ENCODE results near the gene ATE1. TPM values are rescaled to one million over a fixed set of nuclear protein-coding genes. Genes with fewer than 3 reads are reported as not detected.
"Not testable (repeated sequence)": the region's sequence is repeated elsewhere in the genome, so short reads cannot be mapped to it uniquely, and the experiment has no call there.

The ATE1 gene
- total and polyA plus RNA-seq, 5 donors: 15.1 to 55.8 (median 48.3) TPM

DNA sequence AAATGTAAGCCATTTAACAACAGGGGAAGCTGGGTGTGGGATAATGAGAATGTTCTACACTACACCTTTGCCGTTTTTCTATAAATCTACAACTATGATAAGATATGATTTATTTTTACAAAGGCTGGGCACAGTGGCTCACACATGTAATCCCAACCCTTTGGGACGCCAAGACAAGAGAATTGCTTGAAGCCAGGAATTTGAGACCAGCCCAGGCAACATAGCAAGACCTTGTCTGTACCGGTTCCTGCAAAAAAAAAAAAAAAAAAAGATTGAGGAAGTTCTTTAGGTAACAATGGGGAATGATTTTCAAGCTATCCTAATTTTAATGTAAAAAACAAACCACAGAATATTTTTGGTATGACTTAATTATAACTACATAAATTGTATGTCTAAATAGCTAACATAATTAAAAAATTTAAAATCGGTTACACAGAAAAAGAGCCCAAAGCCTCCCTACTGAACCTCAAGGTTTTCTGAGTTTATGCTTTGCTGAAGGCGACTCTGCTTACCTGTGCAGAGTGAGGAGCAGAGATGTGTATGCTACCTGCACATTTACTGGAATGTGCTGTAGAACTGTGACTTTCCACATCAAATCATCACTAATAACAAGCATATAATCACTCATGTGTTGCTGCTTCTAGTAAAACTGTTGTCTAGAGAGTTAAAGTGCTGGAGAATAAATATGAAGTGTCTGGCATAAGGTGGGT, 163.4 kb downstream of the ATE1 start:
- intact Hi-C loops (cut with DNase I): no loop called here

GRCh38 chr10:121757241-121757640, 170.6 kb downstream of the ATE1 start:
- H3K9me3 ChIP-seq (ENCODE audit: control insufficient read depth, low read length); ATAC-seq; DNase-seq; H3K4me1 ChIP-seq (ENCODE audit: control insufficient read depth, insufficient read depth, low read length); H3K27ac ChIP-seq (ENCODE audit: low read length); H3K27me3 ChIP-seq (ENCODE audit: control insufficient read depth, insufficient read depth); H3K4me3 ChIP-seq (ENCODE audit: low read length); intact Hi-C loops (cut with DNase I): not testable (repeated sequence)
- WGBS: 100% methylated on average over 1 of the region's 1 CpG

More for the DNA sequence above, 163.4 kb downstream of the ATE1 start:
- H3K4me1 ChIP-seq (ENCODE audit: control insufficient read depth, insufficient read depth, low read length): no peaks in the 10 kb centered on the region
- DNase-seq: no peak
- no peak overlapping the region for H3K4me3 ChIP-seq (ENCODE audit: low read length)
- no peaks in the 10 kb centered on the region for H3K27me3 ChIP-seq (ENCODE audit: control insufficient read depth, insufficient read depth)
- H3K9me3 ChIP-seq (ENCODE audit: control insufficient read depth, low read length): no peaks in the 10 kb centered on the region
- no peak for ATAC-seq
- H3K27ac ChIP-seq (ENCODE audit: low read length): no peak overlapping the region
- 85% methylated on average over 5 of the region's 5 CpGs for WGBS

- H3K4me3 ChIP-seq (ENCODE audit: low read length); H3K9me3 ChIP-seq (ENCODE audit: control insufficient read depth, low read length); intact Hi-C loops (cut with DNase I); H3K4me1 ChIP-seq (ENCODE audit: control insufficient read depth, insufficient read depth, low read length); H3K27ac ChIP-seq (ENCODE audit: low read length); ATAC-seq; DNase-seq; H3K27me3 ChIP-seq (ENCODE audit: control insufficient read depth, insufficient read depth): not testable (repeated sequence)
- WGBS: over 99% methylated on average over 2 of the region's 2 CpGs
These were observed 172.3 kb downstream of the ATE1 start for GRCh38 chr10:121755496-121755895.

DNA sequence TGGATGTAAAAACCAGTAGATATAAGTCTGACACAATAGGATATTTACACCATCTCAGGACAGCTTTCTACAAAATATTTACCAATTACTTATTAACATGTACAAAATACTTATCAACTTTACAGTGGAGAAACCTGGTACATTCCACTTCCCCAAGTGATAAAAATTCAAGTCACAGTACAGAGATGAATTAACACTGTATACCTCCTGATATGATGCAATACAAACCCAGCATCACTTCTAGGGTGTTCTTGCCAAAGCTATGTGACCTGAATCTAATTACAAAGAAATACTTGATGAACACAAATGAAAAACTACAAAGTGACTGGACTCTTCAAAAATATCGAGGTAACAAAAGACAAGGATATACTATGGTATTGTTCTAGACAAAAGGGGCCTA, 173.2 kb downstream of the ATE1 start:
- no peaks in the 10 kb centered on the region for H3K4me1 ChIP-seq (ENCODE audit: control insufficient read depth, insufficient read depth, low read length)
- intact Hi-C loops (cut with DNase I): no loop called here
- no peaks in the 10 kb centered on the region for H3K9me3 ChIP-seq (ENCODE audit: control insufficient read depth, low read length)
- WGBS: 94% methylated on average over 1 of the region's 1 CpG
- ATAC-seq (no peak), DNase-seq (no peak)
- no peak overlapping the region for H3K4me3 ChIP-seq (ENCODE audit: low read length)
- no peaks in the 10 kb centered on the region for H3K27me3 ChIP-seq (ENCODE audit: control insufficient read depth, insufficient read depth)
- no peak overlapping the region for H3K27ac ChIP-seq (ENCODE audit: low read length)

- intact Hi-C loops (cut with DNase I): no loop called here
- ATAC-seq: peak in 1 of 2 donors; percentile 45
- 70% methylated on average over 6 of the region's 6 CpGs for WGBS
These were observed 173.9 kb downstream of the ATE1 start for GRCh38 chr10:121753726-121754476.

DNA sequence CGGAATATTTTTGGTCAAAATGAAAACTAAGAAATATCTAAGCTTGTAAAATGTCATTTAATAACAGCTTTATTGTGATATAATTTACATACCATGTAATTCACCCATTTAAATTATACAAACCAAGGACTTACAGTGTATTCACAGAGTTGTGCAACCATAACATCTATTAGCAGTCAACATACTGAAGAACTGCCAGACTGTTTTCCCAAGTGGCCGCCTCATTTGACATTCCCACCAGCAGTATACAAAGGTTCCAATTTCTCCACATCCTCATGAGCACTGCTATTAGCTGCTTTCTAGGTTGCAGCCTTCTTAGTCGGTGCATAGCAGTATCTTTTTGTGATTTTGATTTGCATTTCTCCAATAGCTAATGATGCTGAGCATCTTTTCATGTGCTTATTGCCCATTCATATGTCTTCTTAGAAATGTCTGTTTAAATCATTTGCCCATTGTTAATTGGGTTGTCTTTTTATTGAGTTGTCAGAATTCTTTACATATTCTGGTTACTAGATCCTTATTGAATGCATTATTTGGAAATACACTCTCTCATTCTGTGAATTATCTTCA, 176.6 kb downstream of the ATE1 start:
- Histone ChIP-seq H3K4me1 (ENCODE audit: control insufficient read depth, insufficient read depth, low read length) (peaks cover 3% of the 10 kb centered on the region), H3K9me3 (ENCODE audit: control insufficient read depth, low read length) (no peaks in the 10 kb centered on the region), H3K27me3 (ENCODE audit: control insufficient read depth, insufficient read depth) (no peaks in the 10 kb centered on the region), H3K27ac (ENCODE audit: low read length) (no peak overlapping the region), H3K4me3 (ENCODE audit: low read length) (no peak overlapping the region)
- WGBS: 83% methylated on average over 3 of the region's 3 CpGs
- intact Hi-C loops (cut with DNase I): no loop called here
- DNase-seq: peak in 1 of 3 donors; percentile 32
- no peak for ATAC-seq

More at GRCh38 chr10:121753726-121754476, 173.9 kb downstream of the ATE1 start:
- DNase-seq: no peak
- H3K4me1 ChIP-seq (ENCODE audit: control insufficient read depth, insufficient read depth, low read length): no peaks in the 10 kb centered on the region
- H3K4me3 ChIP-seq (ENCODE audit: low read length): no peak overlapping the region
- H3K9me3 ChIP-seq (ENCODE audit: control insufficient read depth, low read length): no peaks in the 10 kb centered on the region
- no peaks in the 10 kb centered on the region for H3K27me3 ChIP-seq (ENCODE audit: control insufficient read depth, insufficient read depth)
- H3K27ac ChIP-seq (ENCODE audit: low read length): no peak overlapping the region

GRCh38 chr10:121747163-121747775, 180.6 kb downstream of the ATE1 start:
- H3K9me3 ChIP-seq (ENCODE audit: control insufficient read depth, low read length): no peaks in the 10 kb centered on the region
- H3K4me1 ChIP-seq (ENCODE audit: control insufficient read depth, insufficient read depth, low read length): peaks cover 3% of the 10 kb centered on the region
- DNase-seq (no peak), ATAC-seq (peak in 1 of 2 donors; percentile 64)
- 94% methylated on average over 3 of the region's 3 CpGs for WGBS
- intact Hi-C loops (cut with DNase I): no loop called here
- H3K27ac ChIP-seq (ENCODE audit: low read length): no peak overlapping the region
- H3K27me3 ChIP-seq (ENCODE audit: control insufficient read depth, insufficient read depth): no peaks in the 10 kb centered on the region
- no peak overlapping the region for H3K4me3 ChIP-seq (ENCODE audit: low read length)

DNA sequence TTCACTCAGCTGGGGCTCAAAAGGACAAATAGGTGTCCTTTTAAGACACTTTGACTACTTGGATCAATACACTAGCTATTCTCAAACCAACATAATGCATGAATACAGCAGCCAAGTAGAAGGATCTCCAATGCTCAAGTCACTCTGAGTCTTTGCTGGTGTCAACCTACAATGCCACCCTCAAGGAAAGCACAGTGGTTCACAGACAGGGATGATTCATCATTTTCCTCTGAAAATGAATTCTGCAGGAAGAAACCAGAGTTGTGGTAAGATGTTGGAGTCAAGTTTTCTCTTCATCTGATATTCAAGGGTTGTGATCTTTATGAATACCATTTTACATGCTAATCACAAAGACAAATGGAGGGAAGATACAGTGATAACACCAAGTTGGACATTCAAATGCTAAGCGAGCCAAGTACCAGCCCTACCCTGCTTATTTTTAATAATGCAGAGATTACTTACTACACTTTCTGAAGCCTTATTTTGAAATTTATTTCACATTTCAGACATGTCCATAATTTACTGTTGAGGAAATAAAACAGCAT, 186.5 kb downstream of the ATE1 start:
- intact Hi-C loops (cut with DNase I): no loop called here
- Histone ChIP-seq H3K4me1 (ENCODE audit: control insufficient read depth, insufficient read depth, low read length) (no peaks in the 10 kb centered on the region), H3K27me3 (ENCODE audit: control insufficient read depth, insufficient read depth) (no peaks in the 10 kb centered on the region), H3K4me3 (ENCODE audit: low read length) (no peak overlapping the region), H3K9me3 (ENCODE audit: control insufficient read depth, low read length) (no peaks in the 10 kb centered on the region), H3K27ac (ENCODE audit: low read length) (no peak overlapping the region)
- DNase-seq (no peak), ATAC-seq (no peak)
- 0% methylated on average over 1 of the region's 1 CpG for WGBS

GRCh38 chr10:121740069-121740468, 187.8 kb downstream of the ATE1 start:
- WGBS: 89% methylated on average over 2 of the region's 2 CpGs
- Histone ChIP-seq H3K4me1 (ENCODE audit: control insufficient read depth, insufficient read depth, low read length) (no peaks in the 10 kb centered on the region), H3K4me3 (ENCODE audit: low read length) (no peak overlapping the region), H3K9me3 (ENCODE audit: control insufficient read depth, low read length) (no peaks in the 10 kb centered on the region), H3K27ac (ENCODE audit: low read length) (no peak overlapping the region), H3K27me3 (ENCODE audit: control insufficient read depth, insufficient read depth) (no peaks in the 10 kb centered on the region)
- DNase-seq (no peak), ATAC-seq (no peak)
- intact Hi-C loops (cut with DNase I): no loop called here

DNA sequence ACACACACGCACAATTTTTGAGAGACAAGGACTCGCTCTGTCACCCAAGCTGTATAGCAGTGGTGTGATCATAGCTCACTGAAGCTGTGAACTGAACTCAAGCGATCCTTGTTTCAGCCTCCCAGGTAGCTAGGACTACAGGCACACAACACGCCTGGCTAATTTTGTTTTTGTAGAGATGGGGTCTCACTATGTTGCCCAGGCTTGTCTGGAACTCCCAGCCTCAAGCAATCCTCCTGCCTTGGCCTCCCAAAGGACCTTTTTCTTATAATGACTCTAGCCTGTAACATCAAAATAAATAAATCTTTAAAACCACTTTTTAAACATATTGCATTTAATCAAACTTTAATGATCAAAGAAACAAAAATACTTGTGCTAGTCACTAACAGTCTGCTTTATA, 188.7 kb downstream of the ATE1 start:
- ATAC-seq (no peak), DNase-seq (no peak)
- Histone ChIP-seq H3K4me3 (ENCODE audit: low read length) (no peak overlapping the region), H3K27me3 (ENCODE audit: control insufficient read depth, insufficient read depth) (no peaks in the 10 kb centered on the region), H3K27ac (ENCODE audit: low read length) (no peak overlapping the region), H3K9me3 (ENCODE audit: control insufficient read depth, low read length) (no peaks in the 10 kb centered on the region), H3K4me1 (ENCODE audit: control insufficient read depth, insufficient read depth, low read length) (no peaks in the 10 kb centered on the region)
- intact Hi-C loops (cut with DNase I): loop anchor here (5.0 to 10.0 kb wide), 4 partner anchors 124 to 797 kb away; no protein-coding TSS in a partner anchor
- 97% methylated on average over 4 of the region's 4 CpGs for WGBS

All from right cardiac atrium (tissue), 5 donors.